ENCODE data around the gene ZNF397. TPM values are rescaled to one million over a fixed set of nuclear protein-coding genes. Genes with fewer than 3 reads are reported as not detected.

The ZNF397 gene
- total and polyA plus RNA-seq, 2 of the 13 experiments (the other 11 are each of a cell fraction or from before 2014, with no cell fraction given), result 4.7 to 9.4 TPM

- TF ChIP-seq ZFP36 (IDR thresholded peaks at IDR 0.05; ENCODE audit: borderline replicate concordance, low read depth, low read length, partially characterized antibody), result no peak
- TF ChIP-seq RBM39 (IDR thresholded peaks at IDR 0.05; ENCODE audit: low read depth, low read length, poor library complexity, severe bottlenecking), result peak; percentile 69
- peak; percentile 85; the same call in 1 of the 2 replicates for TF ChIP-seq PLSCR1 (CRISPR knock-in tag; IDR thresholded peaks at IDR 0.05; ENCODE audit: borderline replicate concordance)
- peak; percentile 58 for TF ChIP-seq BORCS8-MEF2B (CRISPR knock-in tag; IDR thresholded peaks at IDR 0.05)
- TF ChIP-seq ZNF326 (CRISPR knock-in tag; IDR thresholded peaks at IDR 0.05; ENCODE audit: borderline replicate concordance), result no peak
- TF ChIP-seq SIN3A (IDR thresholded peaks at IDR 0.05; ENCODE audit: borderline replicate concordance, low read depth, low read length), result peak; percentile 83; the same call in 1 of the 2 replicates
- TF ChIP-seq PRMT3 (CRISPR knock-in tag; IDR thresholded peaks at IDR 0.05; ENCODE audit: borderline replicate concordance, low read depth), result no peak
- TF ChIP-seq NR2F2 (IDR thresholded peaks at IDR 0.05; ENCODE audit: borderline replicate concordance, low read depth), result no peak
- TF ChIP-seq SMC3 (IDR thresholded peaks at IDR 0.05; ENCODE audit: low read length), result no peak
- TF ChIP-seq GTF2F1 (IDR thresholded peaks at IDR 0.05; ENCODE audit: low read length), result peak; percentile 66; the same call in 1 of the 2 replicates
- peak; percentile 64 for TF ChIP-seq ETV5 (CRISPR knock-in tag; IDR thresholded peaks at IDR 0.05; ENCODE audit: borderline replicate concordance)
- peak; percentile 60; the same call in 1 of the 2 replicates for TF ChIP-seq ARNT2 (CRISPR knock-in tag; IDR thresholded peaks at IDR 0.05; ENCODE audit: low read depth)
- no peak for TF ChIP-seq FOXA1 (IDR thresholded peaks at IDR 0.05)
- TF ChIP-seq FOXA1 (CRISPR knock-in tag; IDR thresholded peaks at IDR 0.05), result 0 out of 2 replicates have a peak, but pooled peaks have one; percentile 6
- no peak for TF ChIP-seq IRX3 (CRISPR knock-in tag; IDR thresholded peaks at IDR 0.05; ENCODE audit: borderline replicate concordance, low read depth)
- TF ChIP-seq ZNF550 (CRISPR knock-in tag; IDR thresholded peaks at IDR 0.05; ENCODE audit: borderline replicate concordance), result 0 out of 2 replicates have a peak, but pooled peaks have one; percentile 91
- TF ChIP-seq GZF1 (CRISPR knock-in tag; IDR thresholded peaks at IDR 0.05), result no peak
- no peak for TF ChIP-seq TRIM24 (CRISPR knock-in tag; IDR thresholded peaks at IDR 0.05)
- no peak for TF ChIP-seq NFYC (CRISPR knock-in tag; IDR thresholded peaks at IDR 0.05)
- TF ChIP-seq ZNF780A (CRISPR knock-in tag; IDR thresholded peaks at IDR 0.05), result 0 out of 2 replicates have a peak, but pooled peaks have one; percentile 49
- peak; percentile 97; the same call in 1 of the 2 replicates for TF ChIP-seq ZNF790 (CRISPR knock-in tag; IDR thresholded peaks at IDR 0.05; ENCODE audit: borderline replicate concordance)
- no peak for TF ChIP-seq ZNF354B (CRISPR knock-in tag; IDR thresholded peaks at IDR 0.05)
- no peak for TF ChIP-seq ZNF33A (CRISPR knock-in tag; IDR thresholded peaks at IDR 0.05; ENCODE audit: borderline replicate concordance)
- no peak for TF ChIP-seq PAF1 (CRISPR knock-in tag; IDR thresholded peaks at IDR 0.05)
- TF ChIP-seq, protein P1, sequence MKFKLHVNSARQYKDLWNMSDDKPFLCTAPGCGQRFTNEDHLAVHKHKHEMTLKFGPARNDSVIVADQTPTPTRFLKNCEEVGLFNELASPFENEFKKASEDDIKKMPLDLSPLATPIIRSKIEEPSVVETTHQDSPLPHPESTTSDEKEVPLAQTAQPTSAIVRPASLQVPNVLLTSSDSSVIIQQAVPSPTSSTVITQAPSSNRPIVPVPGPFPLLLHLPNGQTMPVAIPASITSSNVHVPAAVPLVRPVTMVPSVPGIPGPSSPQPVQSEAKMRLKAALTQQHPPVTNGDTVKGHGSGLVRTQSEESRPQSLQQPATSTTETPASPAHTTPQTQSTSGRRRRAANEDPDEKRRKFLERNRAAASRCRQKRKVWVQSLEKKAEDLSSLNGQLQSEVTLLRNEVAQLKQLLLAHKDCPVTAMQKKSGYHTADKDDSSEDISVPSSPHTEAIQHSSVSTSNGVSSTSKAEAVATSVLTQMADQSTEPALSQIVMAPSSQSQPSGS (CRISPR knock-in tag; IDR thresholded peaks at IDR 0.05), result peak; percentile 84
- TF ChIP-seq AKAP8 (CRISPR knock-in tag; IDR thresholded peaks at IDR 0.05), result no peak
These were observed 49.4 kb downstream of the ZNF397 start, which contains the start of gene ZSCAN30 (continued) for GRCh38 chr18:35290094-35290735.

Data from HepG2 (cell line).